Sigmoid colon (tissue), 4 donors: Measurements from ENCODE around the gene KCNQ5.

Source experiments
- CTCF ChIP-seq, 4 experiments: fragments of 450-650 bp in 3 of 4; fragments of 200-600 bp in 1 of 4; IDR thresholded peaks; one replicate each; pipeline ENCODE4 v1.5.1; 2016 to 2019; ENCODE audit warnings: antibody characterized with exemption in 4 of 4, mild to moderate bottlenecking in 3 of 4, moderate library complexity in 2 of 4
- EP300 ChIP-seq, 4 donors: sonication (generic); formaldehyde crosslinking; IDR thresholded peaks; one replicate each; pipeline ENCODE4 v1.6.1; 2017; ENCODE audit warnings: antibody characterized with exemption in 4 of 4
- POLR2A ChIP-seq, 2 donors: fragments of 450-650 bp; IDR thresholded peaks; one replicate each; pipeline ENCODE4 v1.6.1; 2016; ENCODE audit warnings: antibody characterized with exemption in 2 of 2, mild to moderate bottlenecking in 2 of 2, moderate library complexity in 2 of 2
- POLR2AphosphoS5 ChIP-seq, 4 donors: sonication (generic); formaldehyde crosslinking; IDR thresholded peaks; one replicate each; pipeline ENCODE4 v1.6.1; 2017; ENCODE audit warnings: antibody characterized with exemption in 4 of 4

DNA sequence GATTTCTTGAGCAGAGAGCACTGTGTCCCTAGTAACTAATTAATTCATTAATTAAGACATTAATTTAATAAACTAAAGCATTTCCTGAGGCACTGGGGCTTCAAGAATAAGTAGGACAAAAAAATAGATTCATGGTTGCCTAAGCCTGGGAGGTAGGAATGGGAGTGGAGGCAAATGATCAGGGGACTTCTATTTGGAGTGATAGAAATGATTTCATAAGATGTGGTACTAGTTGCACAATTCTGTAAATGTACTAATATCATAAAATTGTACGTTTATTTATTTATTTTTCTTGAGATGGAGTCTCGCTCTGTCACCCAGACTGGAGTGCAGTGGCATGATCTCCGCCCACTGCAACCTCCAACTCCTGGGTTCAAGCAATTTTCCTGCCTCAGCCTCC is 316.2 kb downstream of the KCNQ5 start:
- TF ChIP-seq POLR2A (IDR thresholded peaks at IDR 0.05) = no peak
- TF ChIP-seq CTCF (IDR thresholded peaks at IDR 0.05) = no peak
- no peak for TF ChIP-seq EP300 (IDR thresholded peaks at IDR 0.05)
- no peak for TF ChIP-seq POLR2AphosphoS5 (IDR thresholded peaks at IDR 0.05)
